ENCODE measurements around the gene SLC25A53.
"Not testable (repeated sequence)": the region's sequence is repeated elsewhere in the genome, so short reads cannot be mapped to it uniquely, and the experiment has no call there.

Gene SLC25A53

GRCh38 chrX:104130808-104131207 is 26.0 kb downstream of the SLC25A53 start:
- no peak for DNase-seq (ENCODE audit: low read depth)

GRCh38 chrX:104126856-104127255 is 30.0 kb downstream of the SLC25A53 start:
- DNase-seq (ENCODE audit: low read depth), result no peak

- no peak for DNase-seq (ENCODE audit: low read depth)
Measured at GRCh38 chrX:104122829-104123228, 34.0 kb downstream of the SLC25A53 start.

- no peak for DNase-seq (ENCODE audit: low read depth)
Measured at GRCh38 chrX:104118765-104119164, 38.0 kb downstream of the SLC25A53 start.

- no peak for DNase-seq (ENCODE audit: low read depth)
Measured at GRCh38 chrX:104117759-104118158, 39.0 kb downstream of the SLC25A53 start.

DNA sequence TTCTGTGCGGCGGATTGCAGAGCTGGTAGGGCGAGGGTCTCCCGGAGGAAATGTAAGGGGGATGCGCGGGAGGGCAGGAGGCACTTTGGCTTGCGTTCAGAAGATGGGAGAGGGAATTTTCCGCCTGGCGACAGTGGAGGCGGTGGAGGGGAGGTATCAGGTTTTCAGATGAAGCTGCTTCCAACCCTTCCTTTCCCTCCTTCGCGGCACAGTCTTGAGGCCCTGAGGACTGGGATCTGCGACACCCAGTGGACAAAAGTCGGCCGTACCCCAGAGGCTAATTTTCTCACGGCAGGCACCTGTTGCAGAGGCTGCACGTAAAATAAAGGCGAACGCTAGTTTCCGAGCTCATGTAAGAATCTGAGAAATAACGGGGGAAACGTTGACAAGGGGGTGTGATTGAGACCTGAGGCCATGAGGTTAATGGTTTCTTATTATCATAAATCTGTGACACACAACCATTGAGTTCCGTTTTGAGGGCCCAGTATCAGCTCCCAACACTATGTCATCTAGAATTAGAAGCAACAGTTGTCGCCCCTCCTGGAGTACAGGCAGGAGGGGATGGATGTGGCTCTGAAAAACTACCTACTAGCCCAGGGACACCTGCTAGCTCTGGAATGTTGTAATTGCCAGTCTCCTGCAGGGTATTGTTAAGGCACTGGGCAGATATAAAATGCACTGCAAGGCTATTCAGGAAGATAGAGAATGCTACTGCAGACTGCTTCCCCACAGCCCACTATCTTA is 43.4 kb downstream of the SLC25A53 start:
- peak; percentile 23 for DNase-seq (ENCODE audit: low read depth)

DNA sequence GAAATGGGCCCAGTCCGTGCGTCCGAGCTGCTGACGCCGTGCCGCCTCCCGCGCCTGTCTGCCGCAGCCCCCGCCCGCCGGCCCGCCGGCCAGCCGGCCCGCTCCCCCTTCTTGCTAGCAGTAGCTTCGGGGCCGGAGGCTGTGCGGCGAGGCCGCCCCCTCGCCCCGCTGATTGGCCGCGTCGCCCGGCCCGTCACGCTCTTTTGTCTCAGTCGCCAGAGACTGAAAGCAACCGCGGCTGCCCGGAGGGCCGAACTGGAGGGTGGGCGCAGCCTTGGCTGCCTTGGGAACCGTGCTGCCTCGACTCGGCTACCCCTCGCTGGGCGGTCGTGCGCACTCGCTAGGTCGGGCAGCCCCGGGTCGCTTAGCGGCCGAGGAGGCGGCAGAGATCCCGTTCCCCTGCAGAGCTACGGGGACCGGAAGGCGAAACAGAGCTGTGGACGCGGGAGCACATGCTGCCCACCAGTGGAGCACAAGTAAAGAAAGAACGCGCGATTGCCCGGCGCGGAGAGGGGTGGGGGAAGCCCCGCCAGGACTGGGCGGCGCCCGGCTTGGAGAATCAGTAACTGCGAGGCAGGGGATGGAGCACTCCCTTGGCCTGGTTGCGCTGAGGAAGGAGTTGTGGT is 44.4 kb downstream of the SLC25A53 start, which contains the start of gene ZCCHC18:
ZCCHC18 (plus strand) TSS at position 198 of the 626 bp plus-strand sequence. CDS start 1,589 bp downstream, outside the sequence.
- peak; percentile 6 for DNase-seq (ENCODE audit: low read depth)

GRCh38 chrX:104110491-104111240 is 46.1 kb downstream of the SLC25A53 start:
- DNase-seq (ENCODE audit: low read depth), result not testable (repeated sequence)

- DNase-seq (ENCODE audit: low read depth), result no peak
Measured at GRCh38 chrX:104108955-104109354, 47.9 kb downstream of the SLC25A53 start.

DNA sequence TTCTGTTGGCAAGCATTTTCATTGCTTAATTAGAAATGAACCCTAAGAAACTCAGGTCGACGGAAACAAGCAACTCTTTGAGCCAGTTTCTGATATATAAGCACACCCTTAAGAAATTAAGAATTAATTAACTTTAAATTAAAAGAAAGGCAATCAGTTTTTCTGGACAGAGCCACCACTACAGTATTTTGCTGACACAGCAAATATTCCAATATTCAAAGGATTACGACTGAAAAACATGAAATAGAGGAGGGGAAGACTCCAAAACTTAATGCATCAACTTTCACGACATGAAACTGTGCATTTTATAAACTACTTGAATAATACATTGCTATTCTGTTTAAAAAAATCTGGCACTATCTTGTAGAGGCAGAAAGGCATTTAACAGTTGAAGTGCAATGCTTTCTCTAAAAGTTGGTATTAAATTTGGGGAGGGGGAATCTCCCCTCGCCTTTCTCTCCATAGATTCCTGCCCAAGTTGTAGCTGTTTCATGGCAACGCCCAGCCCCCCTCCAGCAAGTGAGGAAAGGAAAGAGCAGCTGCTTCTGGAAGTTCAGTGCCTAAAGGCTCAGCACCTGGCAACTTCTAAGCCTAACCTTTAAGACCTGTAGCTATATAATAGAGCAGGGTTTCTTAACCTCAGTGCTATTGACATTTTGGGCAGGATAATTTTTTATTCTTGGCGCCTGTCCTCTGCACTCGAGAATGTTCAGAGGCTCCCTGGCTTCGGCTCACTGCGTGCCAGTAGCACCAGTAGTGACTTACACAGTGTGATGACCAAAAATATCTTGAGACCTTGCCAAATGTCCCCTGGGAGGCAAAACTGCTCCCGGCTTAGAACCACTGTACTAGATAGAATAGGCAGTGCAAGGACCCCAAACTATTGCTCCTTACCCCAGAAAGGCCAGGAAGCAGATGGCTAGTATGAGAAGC is 51.2 kb downstream of the SLC25A53 start:
- DNase-seq (ENCODE audit: low read depth), result no peak

DNA sequence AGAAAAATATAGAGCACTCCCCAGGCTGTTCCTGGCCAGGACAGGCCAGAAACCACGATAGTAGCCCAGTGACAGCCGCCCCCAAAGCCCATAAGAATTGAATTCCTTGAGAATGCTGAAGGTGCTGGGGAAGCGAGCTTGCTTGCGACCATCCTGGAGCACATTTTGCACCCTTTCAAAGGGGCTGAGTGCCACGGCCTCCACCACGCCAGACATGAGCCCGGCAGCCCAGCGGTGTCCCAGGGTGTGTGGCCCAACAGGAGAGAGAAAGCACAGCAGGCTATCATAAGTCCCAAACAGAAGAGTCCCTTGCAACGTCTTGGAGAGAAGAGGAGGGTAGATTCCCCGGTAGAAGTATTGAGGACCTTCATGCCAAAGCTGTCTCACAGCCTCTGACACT is 52.1 kb downstream of the SLC25A53 start:
- no peak for DNase-seq (ENCODE audit: low read depth)

- no peak for DNase-seq (ENCODE audit: low read depth)
Measured at GRCh38 chrX:104098919-104099318, 57.9 kb downstream of the SLC25A53 start.

DNA sequence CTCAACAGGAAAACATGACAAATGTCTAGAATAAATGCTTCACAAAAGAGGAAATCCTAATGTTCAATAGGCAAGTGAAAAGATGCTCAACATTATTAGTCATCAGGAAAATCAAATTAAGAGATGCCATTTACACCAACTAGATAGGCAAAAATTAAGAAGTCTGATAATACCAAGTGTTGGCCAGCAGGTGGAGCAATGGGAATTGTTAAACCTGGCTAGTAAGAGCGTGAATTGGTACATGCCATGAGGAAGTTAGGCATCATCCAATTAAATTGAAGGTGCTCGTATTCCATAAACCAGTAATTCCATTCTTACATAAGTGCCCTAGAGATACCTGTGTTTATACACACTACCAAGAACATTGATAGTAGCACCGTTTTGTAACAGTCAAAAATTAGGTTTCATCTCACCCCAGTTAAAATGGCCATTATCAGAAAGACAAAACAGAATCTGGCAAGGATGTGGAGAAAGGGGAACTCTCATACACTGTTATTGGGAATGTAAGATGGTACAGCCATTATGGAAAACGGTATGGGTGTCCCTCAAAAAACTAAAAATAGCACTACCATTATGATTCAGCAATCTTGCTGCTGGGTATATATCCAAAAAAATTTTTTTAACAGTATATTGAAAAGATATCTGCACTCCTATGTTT is 58.5 kb downstream of the SLC25A53 start:
- DNase-seq (ENCODE audit: low read depth), result peak; percentile 7

- no peak for DNase-seq (ENCODE audit: low read depth)
Measured at GRCh38 chrX:104085919-104086318, 70.9 kb downstream of the SLC25A53 start.

DNA sequence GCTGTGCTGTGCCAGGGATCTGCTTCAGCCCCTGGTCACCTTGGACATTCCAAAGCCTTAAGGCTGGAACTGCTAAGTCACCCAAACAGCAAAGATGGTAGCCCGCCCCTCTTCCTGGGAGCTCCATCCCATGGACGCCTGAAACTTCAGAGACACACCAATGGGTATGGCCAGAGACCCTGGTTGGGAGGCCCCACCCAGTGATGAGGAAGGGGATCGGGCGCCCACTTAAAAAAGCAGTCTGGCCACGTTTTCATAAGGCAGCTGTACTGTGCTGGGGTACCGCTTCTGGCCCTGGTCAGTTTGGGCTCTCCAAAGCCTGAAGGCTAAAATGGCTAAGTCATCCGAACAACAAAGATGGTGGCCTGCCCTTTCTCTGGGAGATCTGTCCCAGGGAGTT is 71.3 kb downstream of the SLC25A53 start:
- no peak for DNase-seq (ENCODE audit: low read depth)

GRCh38 chrX:104084534-104085277 is 72.1 kb downstream of the SLC25A53 start:
- no peak for DNase-seq (ENCODE audit: low read depth)

DNA sequence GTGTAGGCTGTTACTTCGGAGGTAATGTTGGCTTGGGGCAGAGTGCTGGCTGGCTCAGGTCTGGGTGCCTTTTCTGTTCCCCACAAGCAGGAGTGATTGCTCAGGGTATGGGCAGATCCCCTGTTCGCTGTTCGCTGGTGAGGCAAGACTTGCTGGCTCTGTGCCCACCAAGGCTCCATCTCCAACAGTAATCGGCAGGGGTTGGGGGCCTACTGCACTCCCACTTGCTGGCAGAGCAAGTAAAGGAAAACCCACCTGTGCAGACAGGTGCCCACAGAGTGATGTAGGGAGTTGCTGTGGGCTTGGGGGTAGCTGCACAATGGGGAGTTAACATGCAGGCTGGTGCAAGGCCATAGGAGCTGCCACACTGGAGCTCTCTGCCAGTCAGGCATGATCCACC is 72.7 kb downstream of the SLC25A53 start:
- no peak for DNase-seq (ENCODE audit: low read depth)

DNA sequence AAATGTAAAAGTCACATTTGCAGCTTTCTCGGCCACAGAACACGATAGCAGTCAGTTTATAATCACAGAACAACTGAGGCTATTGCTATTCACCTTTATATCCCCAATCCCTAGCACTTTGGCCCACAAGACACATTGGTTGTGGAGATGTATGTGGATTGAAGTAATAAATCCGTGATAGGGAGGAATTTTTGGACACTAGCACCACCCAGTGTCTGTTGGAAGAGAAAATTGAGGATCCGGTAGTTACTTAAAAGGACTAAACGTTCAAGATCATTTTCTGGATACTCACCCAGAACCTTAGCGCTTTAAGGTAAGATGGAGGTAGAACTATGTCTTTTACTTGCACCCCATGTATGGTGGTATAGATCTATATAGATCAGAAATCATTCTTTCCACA is 79.0 kb downstream of the SLC25A53 start:
- not testable (repeated sequence) for DNase-seq (ENCODE audit: low read depth)

DNA sequence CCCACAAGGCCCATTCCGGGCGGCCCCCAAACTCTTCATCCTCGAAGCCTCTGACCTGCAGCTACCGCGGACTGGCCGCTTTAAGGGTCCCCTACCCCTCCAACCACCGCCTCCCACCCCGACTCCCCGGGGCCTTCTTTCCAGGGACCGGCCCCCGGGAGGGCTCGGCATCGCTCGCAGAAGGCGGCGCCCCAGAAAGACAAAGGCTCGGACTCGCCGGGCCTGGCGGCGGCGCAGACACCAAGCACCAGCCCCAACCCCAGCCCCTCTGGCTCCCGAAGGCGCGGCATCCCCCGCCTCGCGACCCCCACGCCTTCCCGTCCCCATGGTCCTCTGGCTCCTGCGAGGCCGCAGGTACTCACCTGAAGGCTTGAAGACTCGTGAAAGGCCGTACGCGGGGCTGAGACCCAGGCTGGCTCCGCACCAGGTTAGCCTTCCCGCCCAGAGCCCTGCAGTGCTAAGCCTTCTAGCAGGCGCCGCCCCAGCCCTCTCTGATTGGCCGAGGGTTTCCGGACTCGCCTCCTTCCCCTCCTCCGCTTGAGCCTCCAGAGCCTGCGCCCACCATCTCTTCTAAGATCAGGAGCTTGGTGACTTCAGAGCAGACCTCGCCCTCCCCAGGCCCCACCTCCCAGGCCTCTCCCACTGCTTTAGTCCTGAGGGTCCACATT is 80.9 kb downstream of the SLC25A53 start, which contains the start of gene TMSB15C:
TMSB15C (minus strand) TSS at position 459 of the 668 bp plus-strand sequence.
- DNase-seq (ENCODE audit: low read depth), result not testable (repeated sequence)

DNA sequence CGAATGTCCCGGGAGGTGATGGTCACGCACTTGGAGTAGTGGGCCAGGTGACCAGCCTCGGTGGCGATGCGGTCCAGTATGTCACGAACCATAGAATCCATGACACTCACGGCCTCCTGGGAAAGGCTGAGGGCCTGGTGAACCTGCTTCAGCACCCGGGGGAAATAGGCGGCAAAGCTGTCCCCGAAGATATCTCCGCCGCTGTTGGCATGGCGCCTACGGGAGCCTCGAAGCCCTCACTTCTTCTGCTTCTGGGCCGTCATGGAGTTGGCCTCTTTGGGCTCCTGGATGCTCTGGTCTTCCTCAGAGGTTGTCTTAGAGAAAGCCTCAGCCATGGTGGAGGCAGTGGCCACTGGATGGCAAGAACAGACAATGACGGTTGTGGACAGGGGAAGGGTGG is 94.2 kb downstream of the SLC25A53 start:
- not testable (repeated sequence) for DNase-seq (ENCODE audit: low read depth)
